ENCODE measurements around the gene LRBA. TPM values are rescaled to one million over a fixed set of nuclear protein-coding genes. Genes with fewer than 3 reads are reported as not detected.

The LRBA gene
- total RNA-seq, 3 donors from 2014 or later (not counting 1 experiment from before 2014, with no cell fraction given), result 72.1 to 87.6 (median 83.1) TPM

GRCh38 chr4:150784305-150784704 is 230.8 kb downstream of the LRBA start:
- Mint-ChIP-seq H3K27ac (no peak overlapping the region), H3K36me3 (no peaks in the 10 kb centered on the region), H3K27me3 (ENCODE audit: low read depth in 2 of 2) (no peaks in the 10 kb centered on the region), H3K4me1 (peaks cover 0 to 7% of the 10 kb centered on the region in 2 donors), H3K4me3 (no peak overlapping the region), H3K9me3 (no peaks in the 10 kb centered on the region)
- no peaks in the 10 kb centered on the region for H3K27me3 ChIP-seq (ENCODE audit: control insufficient read depth, insufficient read depth, low read length)
- TF ChIP-seq CTCF (IDR thresholded peaks at IDR 0.05), result no peak
- no peaks in the 10 kb centered on the region for H3K4me1 ChIP-seq (ENCODE audit: control insufficient read depth, insufficient read depth, low read length)
- no peak overlapping the region for H3K27ac ChIP-seq (ENCODE audit: low read length)
- H3K9me3 ChIP-seq (ENCODE audit: control insufficient read depth, insufficient read depth, low read length), result no peaks in the 10 kb centered on the region
- ATAC-seq, result no peak
- intact Hi-C loops (cut with micrococcal nuclease), result no loop called here
- DNase-seq, result no peak
- H3K36me3 ChIP-seq (ENCODE audit: control insufficient read depth, insufficient read depth, low read length), result no peaks in the 10 kb centered on the region
- no peak overlapping the region for H3K4me3 ChIP-seq (ENCODE audit: low read length)
- 88% methylated on average over 4 of the region's 4 CpGs for WGBS (ENCODE audit: insufficient coverage)

GRCh38 chr4:150782921-150783320 is 232.2 kb downstream of the LRBA start:
- Mint-ChIP-seq H3K4me3 (no peak overlapping the region), H3K27ac (peak overlapping the region in 1 of 2 donors; percentile 20)
- TF ChIP-seq CTCF (IDR thresholded peaks at IDR 0.05), result no peak

GRCh38 chr4:150782311-150782710 is 232.8 kb downstream of the LRBA start:
- no peak overlapping the region for H3K4me3 Mint-ChIP-seq
- Histone ChIP-seq H3K4me3 (ENCODE audit: low read length) (no peak overlapping the region), H3K9me3 (ENCODE audit: control insufficient read depth, insufficient read depth, low read length) (no peaks in the 10 kb centered on the region), H3K27me3 (ENCODE audit: control insufficient read depth, insufficient read depth, low read length) (no peaks in the 10 kb centered on the region), H3K27ac (ENCODE audit: low read length) (no peak overlapping the region), H3K36me3 (ENCODE audit: control insufficient read depth, insufficient read depth, low read length) (no peaks in the 10 kb centered on the region), H3K4me1 (ENCODE audit: control insufficient read depth, insufficient read depth, low read length) (no peaks in the 10 kb centered on the region)
- intact Hi-C loops (cut with micrococcal nuclease), result no loop called here
- 100% methylated on average over 2 of the region's 2 CpGs for WGBS (ENCODE audit: insufficient coverage)
- ATAC-seq (no peak), DNase-seq (no peak)
- no peaks in the 10 kb centered on the region for H3K9me3 Mint-ChIP-seq
- H3K27ac Mint-ChIP-seq, result no peak overlapping the region
- H3K36me3 Mint-ChIP-seq, result no peaks in the 10 kb centered on the region
- no peak for TF ChIP-seq CTCF (IDR thresholded peaks at IDR 0.05)
- H3K27me3 Mint-ChIP-seq (ENCODE audit: low read depth in 2 of 2), result no peaks in the 10 kb centered on the region
- peaks cover 0 to 7% of the 10 kb centered on the region in 2 donors for H3K4me1 Mint-ChIP-seq

More at GRCh38 chr4:150782921-150783320, 232.2 kb downstream of the LRBA start:
- H3K4me1 ChIP-seq (ENCODE audit: control insufficient read depth, insufficient read depth, low read length), result no peaks in the 10 kb centered on the region
- Mint-ChIP-seq H3K9me3 (no peaks in the 10 kb centered on the region), H3K27me3 (ENCODE audit: low read depth in 2 of 2) (no peaks in the 10 kb centered on the region), H3K4me1 (peaks cover 0 to 7% of the 10 kb centered on the region in 2 donors), H3K36me3 (no peaks in the 10 kb centered on the region)
- WGBS (ENCODE audit: insufficient coverage), result 90% methylated on average over 2 of the region's 2 CpGs
- ATAC-seq (no peak), DNase-seq (no peak)
- no peak overlapping the region for H3K4me3 ChIP-seq (ENCODE audit: low read length)
- H3K27me3 ChIP-seq (ENCODE audit: control insufficient read depth, insufficient read depth, low read length), result no peaks in the 10 kb centered on the region
- intact Hi-C loops (cut with micrococcal nuclease), result no loop called here
- no peaks in the 10 kb centered on the region for H3K36me3 ChIP-seq (ENCODE audit: control insufficient read depth, insufficient read depth, low read length)
- H3K27ac ChIP-seq (ENCODE audit: low read length), result no peak overlapping the region
- no peaks in the 10 kb centered on the region for H3K9me3 ChIP-seq (ENCODE audit: control insufficient read depth, insufficient read depth, low read length)

- 99% methylated on average over 6 of the region's 6 CpGs for WGBS (ENCODE audit: insufficient coverage)
- intact Hi-C loops (cut with micrococcal nuclease), result no loop called here
- Mint-ChIP-seq H3K36me3 (no peaks in the 10 kb centered on the region), H3K9me3 (no peaks in the 10 kb centered on the region), H3K4me3 (no peak overlapping the region), H3K27me3 (ENCODE audit: low read depth in 2 of 2) (no peaks in the 10 kb centered on the region), H3K4me1 (peaks cover 0 to 7% of the 10 kb centered on the region in 2 donors), H3K27ac (no peak overlapping the region)
- Histone ChIP-seq H3K4me1 (ENCODE audit: control insufficient read depth, insufficient read depth, low read length) (no peaks in the 10 kb centered on the region), H3K27ac (ENCODE audit: low read length) (no peak overlapping the region), H3K36me3 (ENCODE audit: control insufficient read depth, insufficient read depth, low read length) (no peaks in the 10 kb centered on the region), H3K9me3 (ENCODE audit: control insufficient read depth, insufficient read depth, low read length) (no peaks in the 10 kb centered on the region), H3K4me3 (ENCODE audit: low read length) (no peak overlapping the region), H3K27me3 (ENCODE audit: control insufficient read depth, insufficient read depth, low read length) (no peaks in the 10 kb centered on the region)
- no peak for DNase-seq
- no peak for ATAC-seq
- TF ChIP-seq CTCF (IDR thresholded peaks at IDR 0.05), result no peak
Measured at GRCh38 chr4:150781191-150781590, 233.9 kb downstream of the LRBA start.

Measured in natural killer cell (primary cell).